ENCODE results near the gene KLHDC1. TPM values are rescaled to one million over a fixed set of nuclear protein-coding genes. Genes with fewer than 3 reads are reported as not detected.

The KLHDC1 gene
- total and polyA plus RNA-seq, 9 of the 15 experiments (the other 6 are each of a cell fraction or from before 2014, with no cell fraction given) = 0.08 to 0.41 (median 0.18) TPM

DNA sequence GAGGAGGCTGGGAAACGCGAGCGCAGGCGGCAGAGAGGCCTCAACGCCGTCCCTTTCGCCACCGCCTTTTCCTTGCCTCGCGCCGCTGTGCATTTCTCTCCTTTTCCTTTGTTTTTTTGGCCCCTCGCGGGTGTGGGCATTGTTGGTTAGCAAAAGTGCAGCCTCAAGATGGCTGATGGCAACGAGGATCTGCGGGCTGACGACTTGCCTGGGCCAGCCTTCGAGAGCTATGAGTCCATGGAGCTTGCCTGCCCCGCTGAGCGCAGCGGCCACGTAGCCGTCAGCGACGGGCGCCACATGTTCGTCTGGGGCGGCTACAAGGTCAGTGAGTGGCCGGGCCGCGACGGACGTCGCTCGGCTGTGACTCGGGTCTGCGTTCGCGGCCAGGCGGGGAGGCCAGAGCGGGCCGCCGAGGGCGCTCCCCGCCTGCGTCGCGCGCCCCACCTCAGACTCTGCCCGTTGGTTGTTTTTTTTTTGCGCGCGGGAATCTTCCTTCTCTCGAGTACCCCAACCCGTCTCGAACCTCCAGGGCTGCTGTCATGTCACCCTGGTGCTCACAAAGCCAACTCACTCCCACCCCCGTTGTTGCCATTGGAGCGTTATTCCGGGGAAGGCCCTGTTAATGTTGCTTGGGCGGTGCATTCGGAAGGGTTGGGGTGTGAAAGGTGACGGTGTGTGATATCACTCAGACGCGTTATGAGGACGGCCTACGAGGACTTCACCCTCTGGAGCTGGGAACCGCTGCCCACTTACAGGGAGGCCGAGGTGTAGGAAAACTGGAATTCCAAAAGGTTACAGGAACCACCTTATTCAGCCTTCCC, 75.6 kb downstream of the KLHDC1 start (continued):
- TF ChIP-seq, protein P1, sequence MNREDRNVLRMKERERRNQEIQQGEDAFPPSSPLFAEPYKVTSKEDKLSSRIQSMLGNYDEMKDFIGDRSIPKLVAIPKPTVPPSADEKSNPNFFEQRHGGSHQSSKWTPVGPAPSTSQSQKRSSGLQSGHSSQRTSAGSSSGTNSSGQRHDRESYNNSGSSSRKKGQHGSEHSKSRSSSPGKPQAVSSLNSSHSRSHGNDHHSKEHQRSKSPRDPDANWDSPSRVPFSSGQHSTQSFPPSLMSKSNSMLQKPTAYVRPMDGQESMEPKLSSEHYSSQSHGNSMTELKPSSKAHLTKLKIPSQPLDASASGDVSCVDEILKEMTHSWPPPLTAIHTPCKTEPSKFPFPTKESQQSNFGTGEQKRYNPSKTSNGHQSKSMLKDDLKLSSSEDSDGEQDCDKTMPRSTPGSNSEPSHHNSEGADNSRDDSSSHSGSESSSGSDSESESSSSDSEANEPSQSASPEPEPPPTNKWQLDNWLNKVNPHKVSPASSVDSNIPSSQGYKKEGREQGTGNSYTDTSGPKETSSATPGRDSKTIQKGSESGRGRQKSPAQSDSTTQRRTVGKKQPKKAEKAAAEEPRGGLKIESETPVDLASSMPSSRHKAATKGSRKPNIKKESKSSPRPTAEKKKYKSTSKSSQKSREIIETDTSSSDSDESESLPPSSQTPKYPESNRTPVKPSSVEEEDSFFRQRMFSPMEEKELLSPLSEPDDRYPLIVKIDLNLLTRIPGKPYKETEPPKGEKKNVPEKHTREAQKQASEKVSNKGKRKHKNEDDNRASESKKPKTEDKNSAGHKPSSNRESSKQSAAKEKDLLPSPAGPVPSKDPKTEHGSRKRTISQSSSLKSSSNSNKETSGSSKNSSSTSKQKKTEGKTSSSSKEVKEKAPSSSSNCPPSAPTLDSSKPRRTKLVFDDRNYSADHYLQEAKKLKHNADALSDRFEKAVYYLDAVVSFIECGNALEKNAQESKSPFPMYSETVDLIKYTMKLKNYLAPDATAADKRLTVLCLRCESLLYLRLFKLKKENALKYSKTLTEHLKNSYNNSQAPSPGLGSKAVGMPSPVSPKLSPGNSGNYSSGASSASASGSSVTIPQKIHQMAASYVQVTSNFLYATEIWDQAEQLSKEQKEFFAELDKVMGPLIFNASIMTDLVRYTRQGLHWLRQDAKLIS (CRISPR knock-in tag; IDR thresholded peaks at IDR 0.05) = peak; percentile 75
- TF ChIP-seq JUN (IDR thresholded peaks at IDR 0.05; ENCODE audit: borderline replicate concordance, low read depth, low read length) (0 out of 2 replicates have a peak, but pooled peaks have one; percentile 8), JUN (CRISPR knock-in tag; IDR thresholded peaks at IDR 0.05; ENCODE audit: borderline replicate concordance) (0 out of 2 replicates have a peak, but pooled peaks have one; percentile 53), ZC3H4 (CRISPR knock-in tag; IDR thresholded peaks at IDR 0.05; ENCODE audit: borderline replicate concordance) (peak; percentile 64), XRCC3 (IDR thresholded peaks at IDR 0.05) (no peak), KHSRP (IDR thresholded peaks at IDR 0.05) (peak; percentile 22; the same call in 1 of the 2 replicates), CREB3L1 (IDR thresholded peaks at IDR 0.05; ENCODE audit: borderline replicate concordance, low read depth) (peak; percentile 90; the same call in 1 of the 2 replicates), NFE2 (IDR thresholded peaks at IDR 0.05; ENCODE audit: low read depth) (0 out of 2 replicates have a peak, but pooled peaks have one; percentile 2), NR2C2 (CRISPR knock-in tag; IDR thresholded peaks at IDR 0.05) (no peak), NR2C2 (tag; IDR thresholded peaks at IDR 0.05) (peak; percentile 46; the same call in 1 of the 2 replicates), ZNF24 (IDR thresholded peaks at IDR 0.05) (no peak), EGR1 (conservative IDR thresholded peaks at IDR 0.05) (peak; percentile 58), HCFC1 (IDR thresholded peaks at IDR 0.05; ENCODE audit: low read depth, low read length) (peak; percentile 57), FOXM1 (IDR thresholded peaks at IDR 0.05; ENCODE audit: low read depth) (no peak), FOXM1 (CRISPR knock-in tag; IDR thresholded peaks at IDR 0.05; ENCODE audit: low read depth) (0 out of 2 replicates have a peak, but pooled peaks have one; percentile 33)
- TF ChIP-seq, protein P2, sequence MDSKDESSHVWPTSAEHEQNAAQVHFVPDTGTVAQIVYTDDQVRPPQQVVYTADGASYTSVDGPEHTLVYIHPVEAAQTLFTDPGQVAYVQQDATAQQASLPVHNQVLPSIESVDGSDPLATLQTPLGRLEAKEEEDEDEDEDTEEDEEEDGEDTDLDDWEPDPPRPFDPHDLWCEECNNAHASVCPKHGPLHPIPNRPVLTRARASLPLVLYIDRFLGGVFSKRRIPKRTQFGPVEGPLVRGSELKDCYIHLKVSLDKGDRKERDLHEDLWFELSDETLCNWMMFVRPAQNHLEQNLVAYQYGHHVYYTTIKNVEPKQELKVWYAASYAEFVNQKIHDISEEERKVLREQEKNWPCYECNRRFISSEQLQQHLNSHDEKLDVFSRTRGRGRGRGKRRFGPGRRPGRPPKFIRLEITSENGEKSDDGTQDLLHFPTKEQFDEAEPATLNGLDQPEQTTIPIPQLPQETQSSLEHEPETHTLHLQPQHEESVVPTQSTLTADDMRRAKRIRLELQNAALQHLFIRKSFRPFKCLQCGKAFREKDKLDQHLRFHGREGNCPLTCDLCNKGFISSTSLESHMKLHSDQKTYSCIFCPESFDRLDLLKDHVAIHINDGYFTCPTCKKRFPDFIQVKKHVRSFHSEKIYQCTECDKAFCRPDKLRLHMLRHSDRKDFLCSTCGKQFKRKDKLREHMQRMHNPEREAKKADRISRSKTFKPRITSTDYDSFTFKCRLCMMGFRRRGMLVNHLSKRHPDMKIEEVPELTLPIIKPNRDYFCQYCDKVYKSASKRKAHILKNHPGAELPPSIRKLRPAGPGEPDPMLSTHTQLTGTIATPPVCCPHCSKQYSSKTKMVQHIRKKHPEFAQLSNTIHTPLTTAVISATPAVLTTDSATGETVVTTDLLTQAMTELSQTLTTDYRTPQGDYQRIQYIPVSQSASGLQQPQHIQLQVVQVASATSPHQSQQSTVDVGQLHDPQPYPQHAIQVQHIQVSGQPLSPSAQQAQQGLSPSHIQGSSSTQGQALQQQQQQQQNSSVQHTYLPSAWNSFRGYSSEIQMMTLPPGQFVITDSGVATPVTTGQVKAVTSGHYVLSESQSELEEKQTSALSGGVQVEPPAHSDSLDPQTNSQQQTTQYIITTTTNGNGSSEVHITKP (IDR thresholded peaks at IDR 0.05; ENCODE audit: partially characterized antibody) = no peak

Data from K562 (cell line).